D721Med (cell line): Measurements from ENCODE around the gene GNE.
A peak's percentile ranks its signal among the peaks of the same experiment; 100 is the strongest.
"Not testable (repeated sequence)": the region's sequence is repeated elsewhere in the genome, so short reads cannot be mapped to it uniquely, and the experiment has no call there.

ENCODE experiments used
- DNase-seq: peaks from one replicate; pipeline ENCODE4 v3.0.0; 2011; ENCODE audit warnings: low spot score; ENCODE audit not compliant: insufficient read length
- FAIRE-seq: peaks from 2 replicates; lab custom pipeline; 2011; peaks lifted over from hg19 to GRCh38; lab: Jason Lieb, UNC
- TF ChIP-seq, protein P1 (sequence below): IDR thresholded peaks from 2 replicates; pipeline ENCODE4 v1.5.1; 2012; ENCODE audit warnings: mild to moderate bottlenecking, control low read depth; ENCODE audit not compliant: insufficient read depth; ENCODE audit errors: missing control alignments

The GNE gene, protein sequence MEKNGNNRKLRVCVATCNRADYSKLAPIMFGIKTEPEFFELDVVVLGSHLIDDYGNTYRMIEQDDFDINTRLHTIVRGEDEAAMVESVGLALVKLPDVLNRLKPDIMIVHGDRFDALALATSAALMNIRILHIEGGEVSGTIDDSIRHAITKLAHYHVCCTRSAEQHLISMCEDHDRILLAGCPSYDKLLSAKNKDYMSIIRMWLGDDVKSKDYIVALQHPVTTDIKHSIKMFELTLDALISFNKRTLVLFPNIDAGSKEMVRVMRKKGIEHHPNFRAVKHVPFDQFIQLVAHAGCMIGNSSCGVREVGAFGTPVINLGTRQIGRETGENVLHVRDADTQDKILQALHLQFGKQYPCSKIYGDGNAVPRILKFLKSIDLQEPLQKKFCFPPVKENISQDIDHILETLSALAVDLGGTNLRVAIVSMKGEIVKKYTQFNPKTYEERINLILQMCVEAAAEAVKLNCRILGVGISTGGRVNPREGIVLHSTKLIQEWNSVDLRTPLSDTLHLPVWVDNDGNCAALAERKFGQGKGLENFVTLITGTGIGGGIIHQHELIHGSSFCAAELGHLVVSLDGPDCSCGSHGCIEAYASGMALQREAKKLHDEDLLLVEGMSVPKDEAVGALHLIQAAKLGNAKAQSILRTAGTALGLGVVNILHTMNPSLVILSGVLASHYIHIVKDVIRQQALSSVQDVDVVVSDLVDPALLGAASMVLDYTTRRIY

DNA sequence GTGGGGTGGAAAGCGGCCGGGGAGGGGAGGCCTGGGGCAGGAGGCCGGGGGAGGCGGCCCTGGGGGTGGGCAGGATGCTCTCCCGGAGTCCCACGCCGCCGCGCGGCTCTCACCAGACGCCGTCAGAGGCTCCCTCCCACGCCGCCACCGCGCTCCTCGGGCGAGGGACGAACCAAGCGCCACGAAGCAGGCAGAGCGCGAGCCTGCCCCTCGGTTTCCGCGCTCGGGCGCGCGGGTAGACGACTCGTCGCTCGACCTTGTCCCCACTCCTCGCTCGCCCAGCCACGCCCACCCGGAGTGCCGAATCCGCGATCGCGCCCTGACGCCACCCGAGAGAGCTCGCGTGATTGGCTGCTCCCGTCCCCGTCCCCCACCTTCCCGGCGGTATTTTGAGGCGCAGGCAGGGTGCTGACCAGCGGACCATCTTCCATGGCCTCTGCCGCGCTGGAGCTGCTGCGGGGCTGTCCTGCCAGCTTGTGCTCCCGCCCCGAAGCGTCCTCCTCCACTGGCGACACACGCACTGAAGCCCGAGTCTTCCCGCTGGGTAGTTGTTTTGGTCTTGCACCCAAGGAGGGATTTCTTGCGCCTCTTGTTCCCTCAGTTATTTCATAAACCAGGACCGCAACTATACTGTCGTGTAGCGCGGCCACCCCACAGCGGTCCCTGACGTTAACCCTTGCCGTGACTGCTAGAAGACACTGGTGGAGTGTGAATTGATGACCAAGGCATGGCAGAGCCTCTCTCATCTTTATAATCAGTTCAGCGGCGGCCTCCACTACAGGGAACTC lies at the start of gene GNE:
Gene GNE (minus strand): TSS at position 241 of the 788 bp plus-strand sequence. CDS start 9,093 bp downstream, outside the sequence.
- no peak for FAIRE-seq
- DNase-seq = peak; percentile 63
- TF ChIP-seq, protein P1, sequence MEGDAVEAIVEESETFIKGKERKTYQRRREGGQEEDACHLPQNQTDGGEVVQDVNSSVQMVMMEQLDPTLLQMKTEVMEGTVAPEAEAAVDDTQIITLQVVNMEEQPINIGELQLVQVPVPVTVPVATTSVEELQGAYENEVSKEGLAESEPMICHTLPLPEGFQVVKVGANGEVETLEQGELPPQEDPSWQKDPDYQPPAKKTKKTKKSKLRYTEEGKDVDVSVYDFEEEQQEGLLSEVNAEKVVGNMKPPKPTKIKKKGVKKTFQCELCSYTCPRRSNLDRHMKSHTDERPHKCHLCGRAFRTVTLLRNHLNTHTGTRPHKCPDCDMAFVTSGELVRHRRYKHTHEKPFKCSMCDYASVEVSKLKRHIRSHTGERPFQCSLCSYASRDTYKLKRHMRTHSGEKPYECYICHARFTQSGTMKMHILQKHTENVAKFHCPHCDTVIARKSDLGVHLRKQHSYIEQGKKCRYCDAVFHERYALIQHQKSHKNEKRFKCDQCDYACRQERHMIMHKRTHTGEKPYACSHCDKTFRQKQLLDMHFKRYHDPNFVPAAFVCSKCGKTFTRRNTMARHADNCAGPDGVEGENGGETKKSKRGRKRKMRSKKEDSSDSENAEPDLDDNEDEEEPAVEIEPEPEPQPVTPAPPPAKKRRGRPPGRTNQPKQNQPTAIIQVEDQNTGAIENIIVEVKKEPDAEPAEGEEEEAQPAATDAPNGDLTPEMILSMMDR = no peak

DNA sequence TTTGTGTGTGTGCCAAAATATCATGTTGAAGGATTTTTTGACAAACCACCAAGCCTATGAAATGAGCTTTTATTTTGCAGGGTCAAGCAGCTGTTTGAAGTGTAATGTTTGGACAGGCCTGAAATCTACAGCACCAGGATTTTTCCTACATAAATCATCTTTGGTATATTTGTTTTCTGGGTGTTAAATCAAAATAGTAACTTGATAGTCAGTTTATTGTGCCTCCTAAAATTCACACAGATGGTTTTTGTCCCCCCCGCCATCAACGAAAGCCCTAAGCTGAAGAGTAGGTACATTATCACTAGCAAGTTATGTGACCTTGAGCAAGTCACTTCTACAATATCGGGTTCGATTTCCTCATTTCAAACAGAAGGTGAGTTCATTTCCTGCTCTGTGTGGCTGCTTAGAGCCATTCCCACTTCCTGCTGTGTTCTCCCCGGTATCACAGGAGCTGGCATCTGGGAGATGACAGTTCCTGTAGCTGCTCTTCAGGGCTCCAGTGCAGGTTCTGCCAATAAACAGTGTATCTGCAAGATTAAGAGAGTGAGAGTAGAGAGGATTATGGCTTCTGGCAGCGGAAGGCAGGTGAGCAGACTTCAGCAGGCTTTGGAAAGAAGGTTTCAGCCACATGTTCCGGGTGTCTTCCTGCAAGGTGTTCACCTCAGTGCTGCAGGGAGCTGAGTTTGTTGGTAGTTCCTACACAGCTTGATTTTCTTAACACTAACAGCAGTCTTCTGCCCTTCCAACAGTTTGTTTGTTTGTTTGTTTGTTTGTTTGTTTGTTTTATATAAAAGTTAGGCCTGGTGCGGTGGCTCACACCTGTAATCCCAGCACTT lies 48.4 kb upstream of the GNE start:
- TF ChIP-seq, protein P1 = no peak
- DNase-seq (no peak), FAIRE-seq (no peak)

DNA sequence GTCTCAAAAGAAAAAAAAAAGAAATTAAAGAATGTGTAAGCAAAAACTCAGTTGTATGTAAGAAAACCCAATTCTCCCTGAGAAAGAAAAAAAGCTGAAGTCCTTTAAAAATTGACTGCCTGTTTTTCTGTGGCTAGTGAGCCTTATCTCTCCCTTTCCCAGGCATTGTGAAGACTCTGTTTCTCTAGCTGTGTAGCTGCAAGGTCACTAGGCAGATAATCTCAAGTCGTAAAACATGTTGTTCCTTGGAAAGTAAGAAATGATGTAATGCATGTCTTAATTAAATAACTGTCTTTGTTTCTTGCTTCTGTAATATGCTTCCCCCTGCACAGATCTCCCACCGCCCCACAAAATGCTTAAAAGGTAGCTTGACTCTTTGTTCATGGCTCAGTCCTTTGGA lies 46.1 kb upstream of the GNE start:
- not testable (repeated sequence) for DNase-seq, FAIRE-seq

DNA sequence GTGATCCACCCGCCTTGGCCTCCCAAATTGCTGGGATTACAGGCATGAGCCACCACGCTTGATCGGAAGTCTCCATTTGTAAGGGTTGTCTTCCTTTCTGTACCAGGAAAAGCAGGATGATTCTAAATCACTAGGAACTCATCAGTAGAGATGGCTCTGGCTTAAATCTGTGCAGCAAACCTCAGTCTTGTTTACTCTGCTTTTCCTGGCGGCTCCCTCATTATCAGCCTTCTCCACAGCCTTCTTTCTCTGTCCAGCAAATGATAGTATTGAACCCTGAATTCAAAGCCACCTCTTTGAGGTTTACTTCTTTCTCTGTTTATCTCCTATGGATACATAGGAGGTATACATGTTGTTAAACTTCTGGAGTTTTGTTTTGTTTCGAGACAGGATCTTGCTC lies 43.0 kb upstream of the GNE start:
- no peak for FAIRE-seq
- no peak for DNase-seq
- TF ChIP-seq, protein P1 = no peak

DNA sequence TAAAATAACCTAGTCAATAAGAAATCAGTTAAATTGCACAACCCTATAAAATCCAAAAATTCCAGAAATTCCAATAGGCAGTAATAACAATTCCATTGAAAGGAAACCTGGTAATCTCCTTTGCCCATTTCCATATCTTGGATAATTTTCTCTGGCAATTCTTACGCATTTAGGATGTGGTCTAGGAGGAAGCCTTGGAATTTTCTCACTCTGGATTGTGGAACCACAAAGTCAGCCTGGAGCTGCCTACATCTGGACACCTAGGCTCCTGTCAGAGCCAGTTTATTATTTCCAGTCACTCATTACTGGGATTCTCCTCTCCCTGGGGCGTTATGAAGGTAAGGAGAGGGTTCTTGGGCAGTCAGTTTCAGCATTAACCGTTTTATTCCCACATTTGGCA lies 40.3 kb upstream of the GNE start:
- FAIRE-seq = no peak
- TF ChIP-seq, protein P1 = no peak
- no peak for DNase-seq

DNA sequence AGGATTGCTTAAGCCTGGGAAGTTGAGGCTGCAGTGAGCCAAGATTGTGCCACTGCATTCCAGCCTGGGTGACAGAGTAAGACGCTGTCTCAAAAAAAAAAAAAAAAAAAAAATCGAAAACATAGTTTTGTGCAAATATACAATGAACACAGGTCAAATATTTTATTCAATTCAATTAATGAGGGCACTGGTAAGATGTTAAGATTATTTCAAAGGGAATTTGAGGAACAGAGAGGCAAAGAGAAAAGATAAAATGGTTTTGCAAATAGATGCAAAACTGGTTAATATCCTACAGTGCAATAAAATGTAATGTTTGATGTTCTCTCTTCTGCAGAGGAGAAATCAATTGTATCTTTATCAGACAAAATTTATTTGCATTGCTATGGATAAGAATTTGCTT lies 39.5 kb upstream of the GNE start:
- FAIRE-seq = no peak
- TF ChIP-seq, protein P1 = no peak
- no peak for DNase-seq

DNA sequence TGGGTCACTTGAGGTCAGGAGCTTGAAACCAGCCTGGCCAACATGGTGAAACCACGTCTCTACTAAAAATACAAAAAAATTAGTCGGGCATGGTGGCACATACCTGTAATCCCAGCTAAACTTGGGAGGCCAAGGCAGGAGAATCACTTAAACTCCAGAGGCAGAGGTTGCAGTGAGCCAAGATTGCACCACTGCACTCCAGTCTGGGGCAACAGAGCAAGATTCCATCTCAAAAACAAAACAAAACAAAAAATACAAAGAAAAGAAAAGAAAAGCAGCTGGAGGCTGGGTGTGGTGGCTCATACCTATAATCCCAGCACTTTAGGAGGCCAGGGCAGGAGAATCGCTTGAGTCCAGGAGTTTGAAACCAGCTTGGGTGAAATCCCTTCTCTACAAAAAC lies 36.7 kb upstream of the GNE start:
- FAIRE-seq = not testable (repeated sequence)

More for the DNA sequence above, 36.7 kb upstream of the GNE start:
- DNase-seq = not testable (repeated sequence)
